ENCODE results near the gene NBPF1.
"Not testable (repeated sequence)": the region's sequence is repeated elsewhere in the genome, so short reads cannot be mapped to it uniquely, and the experiment has no call there.

Gene NBPF1

GRCh38 chr1:16641159-16641975, 28.0 kb upstream of the NBPF1 start:
- not testable (repeated sequence) for DNase-seq (ENCODE audit: low spot score)

GRCh38 chr1:16639091-16640031, 26.0 kb upstream of the NBPF1 start:
- not testable (repeated sequence) for DNase-seq (ENCODE audit: low spot score)

DNA sequence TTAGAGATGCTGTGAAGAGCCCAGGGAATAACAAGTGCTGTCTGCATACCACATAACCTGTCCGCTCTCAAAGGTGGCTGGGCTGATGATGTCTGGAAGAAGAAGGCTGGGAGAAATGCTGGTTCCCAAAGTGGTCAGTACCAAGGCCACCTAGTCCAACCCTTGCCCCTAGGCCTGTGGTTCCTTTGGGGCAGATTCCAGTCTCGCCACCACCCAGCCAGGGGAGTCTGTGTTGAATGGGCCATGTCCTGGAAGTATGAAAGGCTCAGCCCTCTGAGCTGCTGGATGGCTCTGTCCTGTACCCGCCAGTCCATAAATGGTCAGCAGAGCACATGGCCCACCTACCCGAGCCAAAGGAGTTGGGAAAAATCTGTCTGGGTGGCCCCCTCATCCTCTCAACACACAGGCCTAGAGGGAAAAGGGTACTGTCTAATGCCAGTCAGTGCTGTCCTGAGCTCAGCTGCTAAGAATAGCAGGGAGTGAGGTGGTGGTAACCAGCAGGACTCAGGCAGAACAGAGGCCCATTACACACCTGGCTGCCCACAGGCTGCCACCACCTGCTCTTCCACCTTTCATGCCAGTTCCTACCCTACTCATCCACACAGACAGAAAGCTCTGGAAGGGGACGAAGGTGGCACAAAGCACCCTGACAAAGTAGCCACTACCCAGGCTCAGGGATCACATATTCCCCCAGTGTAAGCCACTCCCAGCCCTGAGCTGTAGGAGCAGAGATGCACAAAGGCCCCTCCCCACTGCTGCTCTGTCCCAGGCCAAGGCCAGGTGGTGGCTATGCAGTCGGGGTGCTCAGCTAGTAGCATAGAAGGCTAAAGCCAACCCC, 24.8 kb upstream of the NBPF1 start:
- peak; percentile 99 for DNase-seq (ENCODE audit: low spot score)

DNA sequence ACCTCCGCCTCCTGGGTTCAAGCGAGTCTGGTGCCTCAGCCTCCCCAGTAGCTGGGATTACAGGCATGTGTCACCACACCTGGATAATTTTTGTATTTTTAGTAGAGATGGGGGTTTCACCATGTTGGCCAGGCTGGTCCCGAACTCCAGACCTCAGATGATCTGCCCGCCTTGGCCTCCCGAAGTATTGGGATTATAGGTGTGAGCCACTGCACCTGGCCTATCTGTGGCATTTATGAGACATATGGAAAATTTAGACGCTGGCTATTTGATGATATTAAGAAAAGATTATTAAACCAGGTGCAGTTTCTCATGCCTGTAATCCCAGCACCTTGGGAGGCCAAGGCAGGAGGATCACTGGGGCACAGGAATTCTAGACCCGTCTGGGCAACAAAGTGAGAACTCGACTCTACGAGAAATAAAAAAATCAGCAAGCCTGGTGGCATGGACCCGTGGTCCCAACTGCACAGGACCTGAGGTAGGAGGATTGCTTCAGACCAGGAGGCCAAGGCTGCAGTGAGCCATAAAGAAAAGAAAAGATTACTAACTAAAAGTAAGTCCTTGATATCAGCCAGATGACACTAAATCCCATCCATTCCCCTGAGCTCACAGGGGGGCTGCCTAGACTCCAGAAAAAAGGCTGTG, 23.3 kb upstream of the NBPF1 start:
- not testable (repeated sequence) for DNase-seq (ENCODE audit: low spot score)

- DNase-seq (ENCODE audit: low spot score), result not testable (repeated sequence)
Measured at GRCh38 chr1:16635959-16636358, 22.6 kb upstream of the NBPF1 start.

DNA sequence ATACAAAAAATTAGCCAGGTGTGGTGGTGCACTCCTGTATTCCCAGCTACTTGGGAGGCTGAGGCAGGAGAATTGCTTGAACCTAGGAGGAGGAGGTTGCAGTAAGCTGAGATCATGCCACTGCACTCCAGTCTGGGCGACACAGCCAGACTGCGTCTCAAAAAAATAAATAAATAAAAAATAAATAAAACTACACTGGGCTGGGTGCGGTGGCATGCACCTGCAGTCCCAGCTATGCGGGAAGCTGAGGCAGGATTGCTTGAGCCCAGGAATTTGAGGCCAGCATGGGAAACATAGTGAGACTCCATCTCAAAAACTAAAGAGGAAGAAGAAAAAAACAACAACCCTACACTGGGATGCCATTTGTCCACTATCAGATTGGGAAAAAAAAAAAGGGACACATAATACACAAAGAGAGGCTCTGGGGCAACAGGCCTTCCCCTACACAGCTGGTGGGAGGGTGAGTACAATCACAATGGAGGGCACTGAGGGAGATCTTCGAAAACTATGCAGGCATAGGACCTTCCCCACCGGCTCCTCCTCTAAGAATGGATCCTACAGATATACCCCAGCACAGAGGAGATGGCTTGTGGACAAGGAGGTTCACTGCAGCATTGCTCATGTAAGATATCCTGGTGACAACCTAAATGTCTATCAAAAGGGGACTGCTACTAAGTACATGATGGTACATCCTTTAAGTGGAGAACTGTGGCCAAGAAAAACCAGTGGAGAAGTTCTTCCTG, 20.3 kb upstream of the NBPF1 start:
- not testable (repeated sequence) for DNase-seq (ENCODE audit: low spot score)

GRCh38 chr1:16632044-16632850, 18.9 kb upstream of the NBPF1 start:
- DNase-seq (ENCODE audit: low spot score), result not testable (repeated sequence)

GRCh38 chr1:16631248-16632043, 18.1 kb upstream of the NBPF1 start:
- no peak for DNase-seq (ENCODE audit: low spot score)

GRCh38 chr1:16630661-16631247, 17.4 kb upstream of the NBPF1 start:
- no peak for DNase-seq (ENCODE audit: low spot score)

GRCh38 chr1:16629916-16630530, 16.7 kb upstream of the NBPF1 start:
- DNase-seq (ENCODE audit: low spot score), result not testable (repeated sequence)

DNA sequence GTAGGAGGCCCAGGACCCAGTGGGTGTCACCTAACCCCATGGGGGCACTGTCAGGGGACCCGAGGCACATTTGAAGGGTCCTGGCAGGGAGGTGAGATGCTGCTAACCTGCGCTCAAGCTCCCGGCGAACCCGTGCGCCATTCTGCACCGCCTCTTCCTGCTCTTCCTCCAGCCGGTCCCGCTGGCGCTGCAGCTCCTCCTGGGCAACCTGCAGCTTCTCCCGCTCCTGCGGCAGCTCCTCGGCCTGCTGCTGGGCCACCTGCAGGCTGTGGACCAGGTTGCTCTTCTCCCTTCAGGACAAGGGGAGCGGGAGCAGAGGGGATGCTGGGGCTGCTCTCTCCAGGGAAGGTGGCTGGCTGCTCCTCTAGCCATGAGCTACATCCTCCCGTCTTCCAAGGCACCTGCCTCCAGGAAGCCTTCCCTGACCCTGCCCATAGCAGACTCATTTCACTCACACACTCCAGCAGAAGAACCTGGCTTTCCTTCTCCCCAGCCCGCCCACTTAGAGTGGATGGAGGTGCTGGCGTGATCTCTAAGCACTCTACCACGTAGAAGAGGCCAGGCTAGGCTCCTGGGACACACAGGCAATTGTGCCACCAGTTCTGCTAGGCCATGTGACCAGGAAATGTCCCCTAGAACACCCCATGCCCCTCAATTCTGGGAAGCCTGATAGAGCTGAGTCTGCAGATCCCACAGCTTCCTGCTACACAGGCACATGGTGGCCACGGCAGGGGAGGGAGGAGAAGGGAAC, 15.2 kb upstream of the NBPF1 start:
- DNase-seq (ENCODE audit: low spot score), result no peak

DNA sequence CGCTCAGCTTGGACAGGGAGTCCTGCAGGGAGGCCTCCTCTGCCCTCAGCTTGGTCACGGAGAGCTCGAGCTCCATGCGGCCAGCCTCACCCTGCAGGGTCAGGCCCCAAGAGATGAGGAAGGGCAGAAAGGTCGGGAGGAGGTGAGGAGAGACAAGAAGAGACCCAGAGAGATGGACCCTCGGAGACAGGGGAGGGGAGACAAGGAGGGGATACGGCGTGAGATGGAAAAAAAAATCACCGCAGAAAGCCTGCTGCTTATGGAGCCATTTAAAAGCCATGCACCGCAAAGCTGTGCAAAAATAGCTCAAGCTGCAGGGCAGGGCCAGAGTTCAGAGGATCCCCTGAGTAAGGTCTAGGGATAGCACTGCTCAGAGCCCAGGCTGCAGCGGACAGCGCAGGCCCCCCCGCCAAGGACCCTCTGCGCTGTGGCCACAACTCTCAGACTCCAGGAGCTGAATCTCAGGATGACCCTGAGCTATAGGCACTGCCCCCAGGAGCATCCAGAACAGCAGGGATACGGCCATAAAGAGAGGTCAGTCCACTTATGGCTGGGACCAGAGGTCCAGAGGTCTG, 13.1 kb upstream of the NBPF1 start:
- not testable (repeated sequence) for DNase-seq (ENCODE audit: low spot score)

GRCh38 chr1:16625497-16626408, 12.4 kb upstream of the NBPF1 start:
- DNase-seq (ENCODE audit: low spot score), result no peak

DNA sequence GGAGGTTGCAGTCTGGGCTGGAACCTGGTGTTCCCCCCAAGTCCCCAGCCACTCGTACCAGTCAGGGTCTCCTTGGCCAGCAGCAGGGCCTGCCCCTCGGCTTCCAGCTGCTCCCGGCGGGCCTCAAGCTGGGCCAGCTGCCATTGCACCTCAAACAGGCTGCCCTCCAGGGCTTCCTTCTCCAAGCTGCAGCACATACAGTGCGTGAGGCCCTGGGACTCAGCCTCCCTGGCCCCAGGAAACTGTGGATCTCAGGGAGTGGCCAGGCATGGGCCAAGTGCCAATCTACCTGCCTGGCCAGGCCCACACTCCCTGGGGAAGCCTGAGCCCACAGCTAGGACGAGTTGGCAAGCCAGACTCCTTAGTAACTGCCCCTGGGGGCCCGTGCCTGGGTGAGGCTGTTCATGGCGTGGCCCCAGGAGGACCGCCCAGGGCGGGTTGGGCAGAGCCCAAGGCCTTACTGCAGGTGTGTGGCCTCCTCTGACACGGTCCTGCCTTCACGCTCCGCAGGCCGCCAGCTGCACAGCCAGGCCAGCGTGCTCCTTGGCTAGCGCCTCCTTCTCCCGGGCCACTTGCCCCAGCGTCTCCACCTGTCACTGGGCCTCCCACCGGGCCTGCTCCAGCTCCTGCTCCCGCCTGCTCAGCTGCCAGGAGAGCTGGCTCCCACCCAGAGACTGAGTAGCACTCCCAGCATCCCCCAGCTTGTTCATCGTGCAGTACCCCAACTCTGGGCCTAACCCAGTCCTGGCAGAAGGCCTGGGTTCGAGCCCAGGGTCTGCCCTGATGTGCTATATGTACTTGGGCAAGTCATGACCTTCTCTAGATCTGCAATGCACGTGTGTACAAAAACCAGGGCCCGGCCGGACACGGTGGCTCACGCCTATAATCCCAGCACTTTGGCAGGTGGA, 10.7 kb upstream of the NBPF1 start:
- DNase-seq (ENCODE audit: low spot score), result peak; percentile 93

DNA sequence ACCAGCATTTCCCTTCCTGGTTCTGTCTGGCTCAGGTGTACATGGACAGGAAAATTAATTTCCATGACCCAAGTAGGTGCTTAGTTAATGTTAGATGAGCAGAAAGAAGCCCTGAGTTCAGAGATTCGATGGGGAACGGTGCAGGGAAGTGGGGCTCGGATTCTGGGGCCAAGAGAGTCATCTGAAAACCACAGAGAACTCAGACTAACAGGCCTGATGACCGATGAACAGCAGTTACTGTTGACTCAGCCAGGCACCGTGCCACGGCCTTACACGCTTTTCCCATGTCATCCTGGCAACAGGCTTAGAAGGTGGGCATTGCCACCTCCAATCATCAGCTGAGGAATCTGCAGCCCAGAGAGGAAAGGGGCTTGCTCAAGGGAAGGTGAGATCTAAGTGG, 10.0 kb upstream of the NBPF1 start:
- peak; percentile 74 for DNase-seq (ENCODE audit: low spot score)

Measured in cerebellar cortex (tissue), 1 donor.